KOPT-K1 (cell line): ENCODE results near the gene ZG16.

Experiments
- H3K27ac ChIP-seq: fragments of 200-600 bp; sonication (generic); 2 replicates; pipeline ENCODE4 v1.5.1; 2016; ENCODE audit warnings: antibody characterized with exemption, mild to moderate bottlenecking, low read depth, low read length; ENCODE audit not compliant: poor library complexity, severe bottlenecking
- H3K36me3 ChIP-seq: fragments of 200-600 bp; sonication (generic); 2 replicates; pipeline ENCODE4 v1.5.1; 2017; ENCODE audit warnings: antibody characterized with exemption, mild to moderate bottlenecking, low read length, moderate library complexity; ENCODE audit not compliant: insufficient read depth
- H3K9me3 ChIP-seq: fragments of 200-600 bp; sonication (generic); 2 replicates; pipeline ENCODE4 v1.5.1; 2017; ENCODE audit warnings: antibody characterized with exemption, low read length, mild to moderate bottlenecking; ENCODE audit not compliant: insufficient read depth, poor library complexity, severe bottlenecking

ZG16 gene

GRCh38 chr16:29807426-29808218 is 29.6 kb downstream of the ZG16 start:
- H3K9me3 ChIP-seq, result no peaks in the 10 kb centered on the region
- H3K27ac ChIP-seq, result peak overlapping the region; percentile 98
- H3K36me3 ChIP-seq, result peaks cover 56% of the 10 kb centered on the region

GRCh38 chr16:29808219-29808900 is 30.3 kb downstream of the ZG16 start:
- Histone ChIP-seq H3K36me3 (peaks cover 49% of the 10 kb centered on the region), H3K27ac (peak overlapping the region; percentile 98), H3K9me3 (no peaks in the 10 kb centered on the region)

GRCh38 chr16:29809031-29809747 is 31.1 kb downstream of the ZG16 start:
- peaks cover 40% of the 10 kb centered on the region for H3K36me3 ChIP-seq
- peak overlapping the region; percentile 98 for H3K27ac ChIP-seq
- H3K9me3 ChIP-seq, result no peaks in the 10 kb centered on the region

GRCh38 chr16:29809850-29810698 is 32.0 kb downstream of the ZG16 start:
- Histone ChIP-seq H3K36me3 (peaks cover 32% of the 10 kb centered on the region), H3K9me3 (no peaks in the 10 kb centered on the region), H3K27ac (peak overlapping the region; percentile 98)

- Histone ChIP-seq H3K9me3 (no peaks in the 10 kb centered on the region), H3K36me3 (peaks cover 31% of the 10 kb centered on the region), H3K27ac (peak overlapping the region; percentile 98)
Measured at GRCh38 chr16:29810699-29811169, 32.7 kb downstream of the ZG16 start.

- Histone ChIP-seq H3K27ac (peak overlapping the region; percentile 14), H3K36me3 (peaks cover 31% of the 10 kb centered on the region), H3K9me3 (no peaks in the 10 kb centered on the region)
Measured at GRCh38 chr16:29811170-29811895, 33.3 kb downstream of the ZG16 start.

GRCh38 chr16:29811896-29812665 is 34.0 kb downstream of the ZG16 start, which contains the start of gene PRRT2:
PRRT2 (plus strand) TSS chr16:29812193; CDS start chr16:29813055, 862 bp downstream.
- Histone ChIP-seq H3K36me3 (peaks cover 31% of the 10 kb centered on the region), H3K27ac (peak within 1 kb of the TSS; percentile 14), H3K9me3 (no peaks in the 10 kb centered on the region)

GRCh38 chr16:29812754-29813643 is 34.9 kb downstream of the ZG16 start:
- Histone ChIP-seq H3K9me3 (no peaks in the 10 kb centered on the region), H3K36me3 (peaks cover 33% of the 10 kb centered on the region), H3K27ac (no peak overlapping the region)

- Histone ChIP-seq H3K36me3 (peaks cover 33% of the 10 kb centered on the region), H3K27ac (no peak overlapping the region), H3K9me3 (no peaks in the 10 kb centered on the region)
Measured at GRCh38 chr16:29813644-29814562, 35.8 kb downstream of the ZG16 start.

- Histone ChIP-seq H3K27ac (peak overlapping the region; percentile 91), H3K36me3 (peaks cover 33% of the 10 kb centered on the region), H3K9me3 (no peaks in the 10 kb centered on the region)
Measured at GRCh38 chr16:29814592-29814991, 36.5 kb downstream of the ZG16 start.

GRCh38 chr16:29815032-29815721 is 37.1 kb downstream of the ZG16 start:
- Histone ChIP-seq H3K36me3 (peaks cover 32% of the 10 kb centered on the region), H3K9me3 (no peaks in the 10 kb centered on the region), H3K27ac (peak overlapping the region; percentile 91)
